Gastrocnemius medialis (tissue), 4 donors: ENCODE results near the gene TM9SF2. TPM values are rescaled to one million over a fixed set of nuclear protein-coding genes. Genes with fewer than 3 reads are reported as not detected.

ENCODE experiments used
- ATAC-seq, 2 donors: fragments of 150-250 bp; one replicate each; pipeline ENCODE4 v1.9.1; 2016
- DNase-seq, 2 donors: peaks; one replicate each; pipeline ENCODE4 v3.0.0-alpha.2; 2019
- H3K27ac ChIP-seq, 4 donors: fragments of 200-600 bp; sonication (generic); 1 replicate in 1 of 4; 2 replicates in 3 of 4; pipeline ENCODE4 v1.5.1; 2016 to 2018; ENCODE audit warnings: mild to moderate bottlenecking in 2 of 4, moderate library complexity in 1 of 4
- H3K27me3 ChIP-seq, 3 donors: fragments of 200-600 bp; sonication (generic) in 2 of 3; 1 replicate in 1 of 3; 2 replicates in 2 of 3; pipeline versions ENCODE4 v1.5.1 to v1.6.0; 2016 to 2019; ENCODE audit warnings: mild to moderate bottlenecking in 1 of 3, moderate library complexity in 1 of 3
- H3K36me3 ChIP-seq, 2 donors: fragments of 200-600 bp; sonication (generic) in 1 of 2; one replicate each; pipeline ENCODE4 v1.5.1; 2017 to 2018
- H3K4me1 ChIP-seq, 2 donors: fragments of 200-600 bp; sonication (generic) in 1 of 2; one replicate each; pipeline ENCODE4 v1.5.1; 2016 to 2017; ENCODE audit warnings: mild to moderate bottlenecking in 2 of 2
- H3K4me3 ChIP-seq, 4 donors: fragments of 200-600 bp; sonication (generic) in 3 of 4; 1 replicate in 1 of 4; 2 replicates in 3 of 4; pipeline ENCODE4 v1.5.1; 2016 to 2019; ENCODE audit warnings: mild to moderate bottlenecking in 2 of 4
- H3K9me3 ChIP-seq, 3 donors: fragments of 200-600 bp; sonication (generic) in 2 of 3; 1 replicate in 1 of 3; 2 replicates in 2 of 3; pipeline ENCODE4 v1.5.1; 2016 to 2019
- POLR2A ChIP-seq, 2 donors: fragments of 450-650 bp; IDR thresholded peaks; one replicate each; pipeline ENCODE4 v1.6.1; 2017; ENCODE audit warnings: antibody characterized with exemption in 2 of 2, mild to moderate bottlenecking in 2 of 2, moderate library complexity in 2 of 2
- in situ Hi-C, 4 donors: fragments of 200-750 bp; cut with MboI; loops; one replicate each; pipeline versions ENCODE4 v1.15.0 to v1.8.0; 2017; ENCODE audit warnings: low sequenced_read_pairs in 4 of 4
- intact Hi-C: fragments of 100-400 bp; cut with DNase I; formaldehyde crosslinking; loops from one replicate; pipeline ENCODE4 v1.15.1; 2023; ENCODE audit warnings: low total_unique reads
- total RNA-seq, 4 donors: library from RNA; depleted of rRNA; stranded (reverse); fragments of >200 nt; gene quantifications; one replicate each; pipeline versions ENCODE4 v1.1.0 to v1.2.3, GENCODE V29; 2016
- TF ChIP-seq, protein P1 (sequence below), 5 experiments: fragments of 450-650 bp in 3 of 5; fragments of 200-600 bp in 2 of 5; sonication (generic) in 2 of 5; IDR thresholded peaks in 4 of 5; conservative IDR thresholded peaks in 1 of 5; 1 replicate in 4 of 5; 2 replicates in 1 of 5; pipeline ENCODE4 v1.5.1; 2016 to 2019; ENCODE audit warnings: antibody characterized with exemption in 5 of 5, mild to moderate bottlenecking in 3 of 5, moderate library complexity in 3 of 5

Gene TM9SF2
- total RNA-seq, 4 donors from 2014 or later, result 47.3 to 69.9 (median 55.7) TPM

DNA sequence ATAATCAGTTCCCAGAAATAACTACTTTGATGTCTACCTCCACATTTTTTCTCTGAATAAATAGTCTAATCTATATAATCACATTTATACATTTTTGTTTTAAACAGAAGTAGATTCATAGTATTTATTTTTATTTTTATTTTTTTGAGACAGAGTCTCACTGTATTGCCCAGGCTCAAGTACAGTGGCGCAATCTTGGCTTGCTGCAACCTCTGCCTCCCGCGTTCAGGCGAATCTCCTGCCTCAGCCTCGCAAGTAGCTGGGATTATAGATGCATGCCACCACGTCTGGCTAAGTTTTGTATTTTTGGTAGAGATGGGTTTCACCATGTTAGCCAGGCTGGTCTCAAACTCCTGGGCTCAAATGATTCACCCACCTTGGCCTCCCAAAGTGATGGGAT is 16.7 kb downstream of the TM9SF2 start:
- ATAC-seq (no peak), DNase-seq (no peak)
- Histone ChIP-seq H3K9me3 (no peaks in the 10 kb centered on the region), H3K27ac (no peak overlapping the region), H3K36me3 (peaks cover 0 to 51% of the 10 kb centered on the region in 2 donors), H3K27me3 (no peaks in the 10 kb centered on the region), H3K4me1 (peaks cover 0 to under 1% of the 10 kb centered on the region in 2 donors), H3K4me3 (no peak overlapping the region)
- no peak for TF ChIP-seq POLR2A (IDR thresholded peaks at IDR 0.05)
- TF ChIP-seq, protein P1, sequence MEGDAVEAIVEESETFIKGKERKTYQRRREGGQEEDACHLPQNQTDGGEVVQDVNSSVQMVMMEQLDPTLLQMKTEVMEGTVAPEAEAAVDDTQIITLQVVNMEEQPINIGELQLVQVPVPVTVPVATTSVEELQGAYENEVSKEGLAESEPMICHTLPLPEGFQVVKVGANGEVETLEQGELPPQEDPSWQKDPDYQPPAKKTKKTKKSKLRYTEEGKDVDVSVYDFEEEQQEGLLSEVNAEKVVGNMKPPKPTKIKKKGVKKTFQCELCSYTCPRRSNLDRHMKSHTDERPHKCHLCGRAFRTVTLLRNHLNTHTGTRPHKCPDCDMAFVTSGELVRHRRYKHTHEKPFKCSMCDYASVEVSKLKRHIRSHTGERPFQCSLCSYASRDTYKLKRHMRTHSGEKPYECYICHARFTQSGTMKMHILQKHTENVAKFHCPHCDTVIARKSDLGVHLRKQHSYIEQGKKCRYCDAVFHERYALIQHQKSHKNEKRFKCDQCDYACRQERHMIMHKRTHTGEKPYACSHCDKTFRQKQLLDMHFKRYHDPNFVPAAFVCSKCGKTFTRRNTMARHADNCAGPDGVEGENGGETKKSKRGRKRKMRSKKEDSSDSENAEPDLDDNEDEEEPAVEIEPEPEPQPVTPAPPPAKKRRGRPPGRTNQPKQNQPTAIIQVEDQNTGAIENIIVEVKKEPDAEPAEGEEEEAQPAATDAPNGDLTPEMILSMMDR (IDR thresholded peaks at IDR 0.05 in 4 of 5, conservative IDR thresholded peaks at IDR 0.05 in 1 of 5), result no peak
- intact Hi-C loops (no loop called here), in situ Hi-C loops (no loop called here)

DNA sequence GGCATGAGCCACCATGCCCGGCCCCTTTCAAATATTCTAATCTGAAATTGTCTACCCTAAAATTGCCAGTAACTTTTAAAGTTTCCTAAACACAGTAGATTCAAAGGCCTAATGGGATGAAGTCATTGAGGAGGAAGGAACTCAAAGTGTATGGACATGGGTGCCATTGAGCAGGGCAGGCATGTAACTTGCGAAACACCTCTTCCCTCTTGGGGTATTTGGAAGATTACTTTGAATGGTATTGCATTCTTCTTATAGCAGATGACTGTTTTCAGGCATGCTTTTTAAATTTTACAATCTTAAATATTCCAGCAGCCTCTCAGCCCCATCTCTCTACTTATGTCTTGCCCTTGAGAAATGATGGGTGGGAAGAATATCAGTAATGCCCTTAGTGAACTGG is 21.0 kb downstream of the TM9SF2 start:
- H3K27ac ChIP-seq, result no peak overlapping the region
- ATAC-seq (no peak), DNase-seq (no peak)
- no peaks in the 10 kb centered on the region for H3K4me1 ChIP-seq
- in situ Hi-C loops, result no loop called here
- intact Hi-C loops, result no loop called here
- no peaks in the 10 kb centered on the region for H3K9me3 ChIP-seq
- H3K4me3 ChIP-seq, result no peak overlapping the region
- no peak for TF ChIP-seq POLR2A (IDR thresholded peaks at IDR 0.05)
- TF ChIP-seq, protein P1 (IDR thresholded peaks at IDR 0.05 in 4 of 5, conservative IDR thresholded peaks at IDR 0.05 in 1 of 5), result no peak
- no peaks in the 10 kb centered on the region for H3K27me3 ChIP-seq
- H3K36me3 ChIP-seq, result peaks cover 0 to 57% of the 10 kb centered on the region in 2 donors

DNA sequence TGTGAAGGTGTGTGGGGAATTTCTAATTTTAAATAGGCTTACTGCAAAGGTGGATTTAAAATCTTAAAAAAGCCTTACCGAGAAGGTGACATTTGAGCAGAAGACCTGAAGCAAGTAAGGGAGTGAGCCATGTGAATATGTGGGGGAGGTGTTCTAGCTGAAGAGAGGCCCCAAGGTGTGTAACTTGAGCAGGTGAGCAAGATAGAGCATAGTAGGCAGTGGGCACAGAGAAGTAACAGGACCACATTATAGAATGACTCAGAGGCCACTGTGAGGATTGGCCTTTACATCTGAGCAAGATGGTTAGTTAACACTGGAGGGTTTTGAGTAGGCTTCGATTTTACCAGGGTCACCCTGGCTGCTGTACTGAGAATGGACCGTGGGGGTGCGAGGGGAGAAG is 22.6 kb downstream of the TM9SF2 start:
- H3K27me3 ChIP-seq, result no peaks in the 10 kb centered on the region
- no peaks in the 10 kb centered on the region for H3K9me3 ChIP-seq
- H3K36me3 ChIP-seq, result peaks cover 0 to 44% of the 10 kb centered on the region in 2 donors
- H3K27ac ChIP-seq, result no peak overlapping the region
- in situ Hi-C loops, result no loop called here
- TF ChIP-seq POLR2A (IDR thresholded peaks at IDR 0.05), result no peak
- TF ChIP-seq, protein P1 (IDR thresholded peaks at IDR 0.05 in 4 of 5, conservative IDR thresholded peaks at IDR 0.05 in 1 of 5), result no peak
- no peak for ATAC-seq
- H3K4me3 ChIP-seq, result no peak overlapping the region
- DNase-seq, result no peak
- intact Hi-C loops, result no loop called here
- H3K4me1 ChIP-seq, result no peaks in the 10 kb centered on the region

DNA sequence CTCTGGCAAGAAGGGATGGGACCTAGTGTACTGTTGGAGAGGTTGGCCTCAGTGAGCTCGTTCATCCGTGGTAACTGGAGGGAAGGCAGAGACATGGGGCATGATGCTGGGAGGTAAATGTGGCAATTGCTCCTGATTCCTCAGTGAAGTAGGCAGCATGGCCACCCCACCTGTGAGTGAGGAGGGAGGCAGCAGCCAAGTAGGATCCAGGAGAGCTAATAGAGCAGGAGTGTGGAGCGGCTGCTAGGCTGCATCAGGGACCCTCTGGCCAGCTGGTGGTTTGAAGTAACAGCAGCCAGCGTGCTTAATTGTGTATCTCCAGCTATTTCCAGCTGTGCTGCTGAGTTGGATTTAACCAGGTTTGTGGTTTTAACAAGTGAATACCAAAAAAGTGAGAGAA is 24.7 kb downstream of the TM9SF2 start:
- no peak for DNase-seq
- Histone ChIP-seq H3K4me3 (no peak overlapping the region), H3K27me3 (no peaks in the 10 kb centered on the region), H3K36me3 (peaks cover 0 to 27% of the 10 kb centered on the region in 2 donors), H3K9me3 (no peaks in the 10 kb centered on the region), H3K27ac (no peak overlapping the region), H3K4me1 (no peaks in the 10 kb centered on the region)
- TF ChIP-seq POLR2A (IDR thresholded peaks at IDR 0.05), result no peak
- TF ChIP-seq, protein P1 (IDR thresholded peaks at IDR 0.05 in 4 of 5, conservative IDR thresholded peaks at IDR 0.05 in 1 of 5), result no peak
- intact Hi-C loops (no loop called here), in situ Hi-C loops (no loop called here)
- ATAC-seq, result no peak

DNA sequence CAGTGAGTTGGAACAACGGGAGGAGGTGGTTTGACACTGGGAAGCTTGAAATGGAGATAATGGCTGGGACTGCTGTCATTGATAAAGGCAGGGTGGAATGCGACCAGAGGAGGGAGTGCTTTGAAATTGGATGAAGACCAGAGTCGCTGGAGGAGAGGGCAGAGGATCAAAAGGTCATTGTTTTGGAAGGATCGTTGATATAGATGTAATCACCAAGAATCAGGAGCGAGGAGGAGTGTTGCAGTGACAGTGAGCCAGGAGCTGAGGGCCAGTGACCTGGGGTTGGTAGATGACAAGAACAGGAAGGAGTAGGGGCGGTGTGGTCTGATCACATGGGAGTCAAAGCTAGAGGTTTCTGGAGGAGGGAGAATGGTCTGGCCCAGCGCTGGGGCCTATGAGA is 25.3 kb downstream of the TM9SF2 start:
- H3K27me3 ChIP-seq, result no peaks in the 10 kb centered on the region
- DNase-seq, result no peak
- intact Hi-C loops, result no loop called here
- no peak overlapping the region for H3K27ac ChIP-seq
- no peak overlapping the region for H3K4me3 ChIP-seq
- in situ Hi-C loops, result no loop called here
- TF ChIP-seq POLR2A (IDR thresholded peaks at IDR 0.05), result no peak
- TF ChIP-seq, protein P1 (IDR thresholded peaks at IDR 0.05 in 4 of 5, conservative IDR thresholded peaks at IDR 0.05 in 1 of 5), result no peak
- ATAC-seq, result no peak
- H3K4me1 ChIP-seq, result no peaks in the 10 kb centered on the region
- peaks cover 0 to 22% of the 10 kb centered on the region in 2 donors for H3K36me3 ChIP-seq
- no peaks in the 10 kb centered on the region for H3K9me3 ChIP-seq
